GM23338 (cell line): ENCODE data around the gene SARDH. TPM values are rescaled to one million over a fixed set of nuclear protein-coding genes. Genes with fewer than 3 reads are reported as not detected.

Source experiments
- ATAC-seq: fragments of 200-7000 bp; cut with Tn5 transposase; 3 replicates; pipeline ENCODE4 v1.9.1; 2020
- DNase-seq: peaks from one replicate; pipeline ENCODE4 v3.0.0-alpha.2; 2015; ENCODE audit warnings: low spot score
- H2AFZ ChIP-seq: fragments of 200-600 bp; sonication (generic); 2 replicates; pipeline ENCODE4 v1.8.0; 2016; ENCODE audit warnings: antibody characterized with exemption, mild to moderate bottlenecking, moderate library complexity
- H3F3A ChIP-seq: fragments of 200-600 bp; sonication (generic); replicated peaks from 2 replicates; pipeline ENCODE4 v1.8.0; 2017; ENCODE audit warnings: antibody characterized with exemption, mixed run types, low read depth
- H3K27ac ChIP-seq: fragments of 200-600 bp; sonication (generic); 2 replicates; pipeline ENCODE4 v1.6.1; 2016; ENCODE audit warnings: low read depth
- H3K27me3 ChIP-seq: fragments of 200-600 bp; sonication (generic); 2 replicates; pipeline ENCODE4 v1.8.0; 2016; ENCODE audit warnings: mild to moderate bottlenecking, mixed run types, moderate library complexity; ENCODE audit not compliant: insufficient read depth
- H3K36me3 ChIP-seq: fragments of 200-600 bp; sonication (generic); 2 replicates; pipeline ENCODE4 v1.8.0; 2016; ENCODE audit warnings: mild to moderate bottlenecking; ENCODE audit not compliant: insufficient read depth
- H3K4me1 ChIP-seq: fragments of 200-600 bp; sonication (generic); 2 replicates; pipeline ENCODE4 v1.8.0; 2016; ENCODE audit warnings: mild to moderate bottlenecking, moderate library complexity; ENCODE audit not compliant: insufficient read depth
- H3K4me2 ChIP-seq: fragments of 200-600 bp; sonication (generic); 2 replicates; pipeline ENCODE4 v1.7.1; 2017; ENCODE audit warnings: mixed run types
- H3K4me3 ChIP-seq: fragments of 200-600 bp; sonication (generic); 2 replicates; pipeline ENCODE4 v1.6.1; 2016; ENCODE audit warnings: mixed run types
- H3K79me2 ChIP-seq: fragments of 200-600 bp; sonication (generic); replicated peaks from 2 replicates; pipeline ENCODE4 v1.8.0; 2017; ENCODE audit warnings: mild to moderate bottlenecking; ENCODE audit not compliant: insufficient read depth
- H3K9me2 ChIP-seq: fragments of 200-600 bp; sonication (generic); 2 replicates; pipeline ENCODE4 v1.8.0; 2017; ENCODE audit not compliant: insufficient read depth
- H4K20me1 ChIP-seq: fragments of 200-600 bp; sonication (generic); replicated peaks from 2 replicates; pipeline ENCODE4 v1.8.0; 2017; ENCODE audit warnings: mild to moderate bottlenecking; ENCODE audit not compliant: insufficient read depth
- H3K27ac Mint-ChIP-seq: 2 replicates; pipeline ENCODE4 v1.8.0; 2020; ENCODE audit warnings: inconsistent platforms, mild to moderate bottlenecking, moderate library complexity, mixed read lengths
- H3K27me3 Mint-ChIP-seq: 3 replicates; pipeline ENCODE4 v1.8.0; 2022; ENCODE audit warnings: low read depth, mild to moderate bottlenecking, moderate library complexity, mixed read lengths, inconsistent platforms; ENCODE audit not compliant: insufficient read depth, poor library complexity
- H3K36me3 Mint-ChIP-seq: 3 replicates; pipeline ENCODE4 v1.8.0; 2021; ENCODE audit warnings: low read depth, mild to moderate bottlenecking, inconsistent platforms, moderate library complexity, mixed read lengths
- H3K4me1 Mint-ChIP-seq: 3 replicates; pipeline ENCODE4 v1.8.0; 2020; ENCODE audit warnings: mild to moderate bottlenecking, inconsistent platforms, mixed read lengths
- H3K4me3 Mint-ChIP-seq: 3 replicates; pipeline ENCODE4 v1.8.0; 2021; ENCODE audit warnings: moderate library complexity, mild to moderate bottlenecking, inconsistent platforms, mixed read lengths
- H3K9me3 Mint-ChIP-seq: 3 replicates; pipeline ENCODE4 v1.8.0; 2020; ENCODE audit warnings: moderate library complexity, mild to moderate bottlenecking, inconsistent platforms, mixed read lengths
- CREB1 ChIP-seq: fragments of 250-450 bp; sonication (Bioruptor Pico); IDR thresholded peaks from 2 replicates; pipeline ENCODE4 v1.5.0; 2020; ENCODE audit warnings: low read depth, mild to moderate bottlenecking, moderate library complexity
- ETS1 ChIP-seq: IDR thresholded peaks from 2 replicates; pipeline ENCODE4 v1.6.1; 2016; ENCODE audit warnings: antibody characterized with exemption
- EZH2 ChIP-seq: fragments of 200-600 bp; sonication (generic); IDR thresholded peaks from one replicate; pipeline ENCODE4 v1.8.0; 2017; ENCODE audit warnings: antibody characterized with exemption, mild to moderate bottlenecking, low read depth; ENCODE audit not compliant: unreplicated experiment
- EZH2phosphoT487 ChIP-seq: fragments of 200-600 bp; sonication (generic); IDR thresholded peaks from one replicate; pipeline ENCODE4 v1.8.1; 2018; ENCODE audit warnings: antibody characterized with exemption; ENCODE audit not compliant: unreplicated experiment
- JUNB ChIP-seq: IDR thresholded peaks from one replicate; pipeline ENCODE4 v1.6.1; 2016; ENCODE audit warnings: antibody characterized with exemption; ENCODE audit not compliant: unreplicated experiment
- NANOG ChIP-seq: IDR thresholded peaks from 2 replicates; pipeline ENCODE4 v1.6.1; 2016; ENCODE audit warnings: antibody characterized with exemption, borderline replicate concordance
- POLR2AphosphoS5 ChIP-seq: IDR thresholded peaks from 2 replicates; pipeline ENCODE4 v1.6.1; 2016; ENCODE audit warnings: antibody characterized with exemption, low read depth
- REST ChIP-seq: IDR thresholded peaks from one replicate; pipeline ENCODE4 v1.6.1; 2018; ENCODE audit warnings: antibody characterized with exemption; ENCODE audit not compliant: unreplicated experiment
- STAT1 ChIP-seq: IDR thresholded peaks from one replicate; pipeline ENCODE4 v1.6.1; 2016; ENCODE audit warnings: antibody characterized with exemption; ENCODE audit not compliant: unreplicated experiment
- ZNF114 ChIP-seq: fragments of 250-450 bp; sonication (Bioruptor Pico); IDR thresholded peaks from 2 replicates; pipeline ENCODE4 v1.5.0; 2020; ENCODE audit warnings: mild to moderate bottlenecking, moderate library complexity
- ZNF331 ChIP-seq: fragments of 250-450 bp; sonication (Bioruptor Pico); IDR thresholded peaks from 2 replicates; pipeline ENCODE4 v1.5.0; 2020; ENCODE audit warnings: low read depth, mild to moderate bottlenecking, moderate library complexity
- ZNF462 ChIP-seq: fragments of 250-450 bp; sonication (Bioruptor Pico); IDR thresholded peaks from 2 replicates; pipeline ENCODE4 v1.5.0; 2020; ENCODE audit warnings: mild to moderate bottlenecking, moderate library complexity
- polyA plus RNA-seq: library from polyadenylated mRNA; unstranded; fragments of >200 nt; fragmentation: Nextera tagmentation; extraction: Ambion mirVana; gene quantifications from 2 replicates; pipeline ENCODE4 v1.2.1, GENCODE V29; 2016
- total RNA-seq: library from RNA; depleted of rRNA; stranded (reverse); fragments of >200 nt; shearing (Covaris generic); gene quantifications from 2 replicates; pipeline ENCODE4 v1.2.3, GENCODE V29; 2014
- TF ChIP-seq, protein P1 (sequence below), 2 experiments: fragments of 200-600 bp in 1 of 2; sonication (generic) in 1 of 2; conservative IDR thresholded peaks; 2 replicates each; pipeline versions ENCODE4 v1.5.1 to v1.6.1; 2016 to 2017; ENCODE audit warnings: antibody characterized with exemption in 2 of 2, low read depth in 2 of 2, mild to moderate bottlenecking in 2 of 2, moderate library complexity in 1 of 2

Gene SARDH
- total and polyA plus RNA-seq, 2 experiments from 2014 or later, result 2.8 to 10.4 TPM

- no peaks in the 10 kb centered on the region for H3F3A ChIP-seq
- no peaks in the 10 kb centered on the region; the same call in 1 of the 2 replicates for H3K9me2 ChIP-seq
- no peaks in the 10 kb centered on the region for H3K4me1 ChIP-seq
- Mint-ChIP-seq H3K4me3 (no peak overlapping the region), H3K9me3 (peaks cover 21% of the 10 kb centered on the region), H3K27ac (no peak overlapping the region), H3K4me1 (peaks cover 3% of the 10 kb centered on the region; the same call in 2 of the 3 replicates), H3K27me3 (peaks cover 8% of the 10 kb centered on the region), H3K36me3 (no peaks in the 10 kb centered on the region; the same call in 2 of the 3 replicates)
- ATAC-seq (no peak), DNase-seq (no peak)
- H3K4me3 ChIP-seq, result no peak overlapping the region
- H3K36me3 ChIP-seq, result no peaks in the 10 kb centered on the region
- no peaks in the 10 kb centered on the region for H3K27me3 ChIP-seq
- H3K27ac ChIP-seq, result no peak overlapping the region
- no peaks in the 10 kb centered on the region for H3K79me2 ChIP-seq
- H3K4me2 ChIP-seq, result no peak overlapping the region
- no peak overlapping the region for H2AFZ ChIP-seq
- TF ChIP-seq JUNB (no peak), ETS1 (no peak), CREB1 (no peak), EZH2phosphoT487 (no peak), ZNF462 (CRISPR knock-in tag) (no peak), STAT1 (no peak), ZNF114 (CRISPR knock-in tag) (no peak), ZNF331 (CRISPR knock-in tag) (no peak), REST (no peak), EZH2 (no peak), NANOG (no peak), POLR2AphosphoS5 (no peak)
- TF ChIP-seq, protein P1, sequence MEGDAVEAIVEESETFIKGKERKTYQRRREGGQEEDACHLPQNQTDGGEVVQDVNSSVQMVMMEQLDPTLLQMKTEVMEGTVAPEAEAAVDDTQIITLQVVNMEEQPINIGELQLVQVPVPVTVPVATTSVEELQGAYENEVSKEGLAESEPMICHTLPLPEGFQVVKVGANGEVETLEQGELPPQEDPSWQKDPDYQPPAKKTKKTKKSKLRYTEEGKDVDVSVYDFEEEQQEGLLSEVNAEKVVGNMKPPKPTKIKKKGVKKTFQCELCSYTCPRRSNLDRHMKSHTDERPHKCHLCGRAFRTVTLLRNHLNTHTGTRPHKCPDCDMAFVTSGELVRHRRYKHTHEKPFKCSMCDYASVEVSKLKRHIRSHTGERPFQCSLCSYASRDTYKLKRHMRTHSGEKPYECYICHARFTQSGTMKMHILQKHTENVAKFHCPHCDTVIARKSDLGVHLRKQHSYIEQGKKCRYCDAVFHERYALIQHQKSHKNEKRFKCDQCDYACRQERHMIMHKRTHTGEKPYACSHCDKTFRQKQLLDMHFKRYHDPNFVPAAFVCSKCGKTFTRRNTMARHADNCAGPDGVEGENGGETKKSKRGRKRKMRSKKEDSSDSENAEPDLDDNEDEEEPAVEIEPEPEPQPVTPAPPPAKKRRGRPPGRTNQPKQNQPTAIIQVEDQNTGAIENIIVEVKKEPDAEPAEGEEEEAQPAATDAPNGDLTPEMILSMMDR (conservative IDR thresholded peaks at IDR 0.05; ENCODE audit: low read depth in 2 of 2), result no peak
- no peaks in the 10 kb centered on the region for H4K20me1 ChIP-seq
Measured at GRCh38 chr9:133627341-133627740, 110.8 kb downstream of the SARDH start.
